ENCODE data around the gene RNF166.

Gene RNF166

GRCh38 chr16:88706229-88706964 lies at the start of gene RNF166, which contains the start of gene CTU2:
Gene RNF166, minus strand, starts transcription at chr16:88706408. Its CDS starts 83 bp downstream, at chr16:88706325.
Gene CTU2, plus strand, starts transcription at chr16:88706503. Its CDS starts 28 bp downstream, at chr16:88706531.
- peak; percentile 96 for DNase-seq

DNA sequence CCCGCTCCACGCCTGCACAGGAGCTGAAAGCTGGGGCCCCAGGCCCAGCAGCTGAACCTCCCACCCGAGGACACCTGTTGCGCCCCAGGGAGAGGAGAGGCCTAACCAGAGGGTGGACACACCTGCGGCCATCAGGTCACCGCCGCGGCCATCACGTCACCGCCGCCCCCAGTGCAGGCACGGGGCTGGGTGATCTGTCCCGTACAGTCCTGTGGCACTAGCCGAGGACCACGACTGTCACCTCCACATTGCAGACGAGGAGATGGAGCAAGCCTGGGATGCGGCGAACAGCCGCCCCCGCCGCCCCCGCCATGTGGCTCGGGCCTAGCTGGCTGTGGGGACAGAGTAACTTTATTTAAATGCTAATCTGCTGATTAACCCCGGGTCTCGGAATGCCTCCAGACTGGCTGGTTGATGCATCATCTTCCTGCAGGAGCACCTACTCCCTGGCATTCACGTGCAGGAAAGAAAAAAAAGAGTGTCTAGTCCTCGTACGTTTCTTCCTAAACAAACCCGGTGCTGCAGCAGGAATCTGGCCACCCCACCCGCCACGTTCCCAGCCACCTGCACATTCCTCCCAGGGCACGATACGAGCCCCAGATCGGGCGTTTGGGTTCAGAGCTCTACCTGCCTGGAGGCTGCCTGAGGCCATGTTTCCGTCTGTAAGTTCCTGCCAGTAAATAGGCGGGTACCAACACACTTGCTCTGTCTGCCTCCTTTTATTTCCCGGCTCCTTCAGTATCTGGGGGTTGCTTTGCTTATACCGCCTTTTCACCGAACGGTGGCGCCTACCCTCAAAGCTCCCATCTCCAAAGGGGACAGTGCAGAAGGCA lies 48.9 kb upstream of the RNF166 start:
- peak; percentile 33 for DNase-seq

DNA sequence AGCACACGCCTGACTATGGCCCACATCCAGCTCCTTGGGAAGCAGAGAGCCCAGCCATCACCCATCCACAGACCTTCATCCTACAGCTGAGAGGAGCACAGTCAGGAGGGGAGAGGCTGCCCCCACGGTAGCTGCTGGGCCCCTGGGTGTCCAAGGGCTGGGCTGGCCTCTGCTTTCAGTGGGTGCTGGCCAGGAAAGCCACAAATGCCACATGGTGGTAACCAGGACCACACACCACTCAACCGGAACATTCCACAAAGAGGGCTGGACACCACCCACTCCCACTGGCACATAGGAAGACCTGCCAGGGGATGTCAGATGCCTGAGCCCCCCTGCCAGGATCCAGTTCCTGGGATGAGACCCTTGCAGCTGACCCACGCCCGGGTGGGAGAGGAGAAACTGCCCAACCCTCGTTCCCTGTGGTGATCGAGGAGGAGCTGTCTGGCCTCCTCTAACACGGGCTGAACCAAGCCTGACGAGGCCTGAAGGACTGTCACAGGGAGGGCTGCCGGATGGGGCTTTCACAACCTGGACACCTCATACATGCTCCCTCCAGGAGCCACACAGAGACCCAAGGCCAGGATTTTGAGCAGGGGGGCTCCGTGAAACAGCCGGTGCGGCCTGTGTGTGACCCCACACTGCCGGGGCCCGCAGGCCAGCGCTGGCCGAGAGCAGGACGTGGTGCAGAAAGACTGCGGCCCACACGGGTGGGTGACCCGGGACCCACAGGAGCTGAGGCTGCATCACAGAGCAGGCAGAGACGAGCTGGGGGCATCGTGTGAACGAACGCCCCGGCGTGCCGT lies 48.1 kb upstream of the RNF166 start:
- DNase-seq: no peak

- no peak for DNase-seq
Observed at GRCh38 chr16:88753602-88754001, 47.4 kb upstream of the RNF166 start.

DNA sequence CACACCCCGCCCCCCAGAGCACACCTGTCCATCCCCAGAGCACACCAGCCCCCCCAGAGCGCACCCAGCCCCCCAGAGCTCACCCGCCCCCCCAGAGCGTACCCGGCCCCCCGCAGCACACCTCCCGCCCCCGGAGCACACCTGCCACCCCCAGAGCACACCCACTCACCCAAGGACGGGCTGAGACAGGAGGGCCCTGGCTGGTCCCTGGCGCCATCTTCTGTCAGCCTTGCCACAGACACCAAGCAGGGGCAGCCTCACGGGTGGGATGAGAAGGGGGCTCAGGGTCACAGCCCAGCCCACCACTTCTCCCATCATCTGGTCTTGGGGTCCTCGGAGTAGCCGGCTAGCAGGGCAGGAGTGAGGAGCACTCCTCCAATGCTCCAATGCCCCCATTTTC lies 47.0 kb upstream of the RNF166 start:
- DNase-seq: no peak

DNA sequence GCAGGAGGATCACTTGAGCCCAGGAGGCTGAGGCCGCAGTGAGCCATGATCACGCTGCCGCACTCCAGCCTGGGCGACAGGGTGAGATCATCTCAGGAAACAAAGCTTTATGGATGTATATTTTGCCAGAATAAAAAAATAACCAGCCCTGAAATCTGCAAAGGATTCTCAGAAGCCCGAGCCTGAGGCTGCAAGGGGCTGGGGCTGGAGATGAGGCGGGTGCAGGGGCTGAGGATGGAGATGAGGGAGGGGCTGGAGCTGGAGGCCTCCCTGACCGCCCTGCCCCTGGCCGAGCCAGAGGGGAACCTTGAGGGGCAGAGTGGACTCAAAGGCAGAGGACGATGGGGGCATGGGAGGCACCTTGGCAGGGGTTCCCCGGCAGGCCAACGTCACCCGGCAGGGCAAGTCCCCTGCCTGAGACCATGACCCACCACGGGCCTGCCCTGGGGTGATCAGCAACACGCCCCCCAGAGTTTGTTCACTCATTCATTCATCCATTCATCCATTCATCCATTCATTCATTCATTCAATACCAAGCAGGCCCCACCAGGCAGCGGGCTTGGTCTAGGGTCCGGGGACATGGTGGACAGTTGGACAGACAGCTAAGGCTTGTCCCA lies 46.3 kb upstream of the RNF166 start:
- no peak for DNase-seq

- DNase-seq: no peak
Observed at GRCh38 chr16:88750854-88751253, 44.6 kb upstream of the RNF166 start.

- DNase-seq: no peak
Observed at GRCh38 chr16:88749358-88749757, 43.1 kb upstream of the RNF166 start.

GRCh38 chr16:88748364-88748763 lies 42.2 kb upstream of the RNF166 start:
- DNase-seq: no peak

DNA sequence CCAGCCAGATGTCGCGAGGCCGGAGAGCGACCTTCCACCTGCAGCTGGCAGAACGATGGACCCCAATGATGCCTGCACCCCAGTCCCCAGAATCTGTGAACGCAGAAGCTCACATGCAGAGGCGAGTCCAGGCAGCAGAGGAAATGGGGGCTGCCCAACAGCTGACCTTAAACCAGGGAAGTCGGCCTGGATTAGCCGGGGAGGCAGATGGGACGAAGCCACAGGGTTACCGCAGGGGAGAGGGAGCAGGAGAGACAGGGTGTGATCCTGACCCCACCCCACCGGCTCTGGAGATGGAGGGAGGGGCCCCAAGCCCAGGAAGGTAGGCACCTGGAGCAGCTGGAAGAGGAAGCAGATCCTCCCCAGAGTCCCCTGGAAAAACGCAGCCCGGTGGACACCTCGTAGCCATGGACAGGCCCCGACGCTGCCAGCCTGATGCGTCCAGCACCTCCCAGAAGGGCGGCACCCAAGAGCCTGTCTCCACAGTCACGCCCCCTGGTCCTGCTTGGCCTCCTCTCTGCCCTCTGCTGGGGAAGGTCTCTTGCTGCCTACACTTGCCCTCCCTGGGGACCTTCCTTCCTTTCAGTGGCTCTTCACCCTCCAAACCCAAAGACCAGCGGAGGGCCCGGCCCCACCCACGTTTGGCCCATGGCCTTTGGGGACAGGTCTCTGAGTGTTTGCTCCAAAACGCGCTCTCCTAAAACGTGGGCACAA lies 41.5 kb upstream of the RNF166 start:
- DNase-seq: peak; percentile 64

DNA sequence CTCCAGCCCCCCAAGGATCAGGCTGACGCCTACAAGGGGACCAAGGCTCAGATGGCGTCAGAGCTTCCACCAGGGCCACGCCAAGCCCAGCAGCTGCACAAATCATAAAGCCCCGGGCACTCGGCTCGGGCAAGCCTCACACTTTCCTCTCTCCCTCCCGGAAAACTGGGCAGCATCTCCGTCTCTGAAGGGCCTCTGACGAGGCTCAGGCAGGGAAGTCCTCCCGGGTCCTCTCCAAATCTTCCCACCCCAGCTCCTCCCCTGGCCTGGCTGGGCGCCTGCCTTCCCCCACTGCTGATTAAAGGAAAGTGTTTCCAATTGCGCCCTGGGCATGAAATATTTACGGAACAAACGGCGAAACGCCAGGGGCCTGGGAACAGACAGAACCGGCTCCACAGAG lies 40.3 kb upstream of the RNF166 start:
- DNase-seq: no peak

- no peak for DNase-seq
Observed at GRCh38 chr16:88744577-88745521, 38.6 kb upstream of the RNF166 start.

DNA sequence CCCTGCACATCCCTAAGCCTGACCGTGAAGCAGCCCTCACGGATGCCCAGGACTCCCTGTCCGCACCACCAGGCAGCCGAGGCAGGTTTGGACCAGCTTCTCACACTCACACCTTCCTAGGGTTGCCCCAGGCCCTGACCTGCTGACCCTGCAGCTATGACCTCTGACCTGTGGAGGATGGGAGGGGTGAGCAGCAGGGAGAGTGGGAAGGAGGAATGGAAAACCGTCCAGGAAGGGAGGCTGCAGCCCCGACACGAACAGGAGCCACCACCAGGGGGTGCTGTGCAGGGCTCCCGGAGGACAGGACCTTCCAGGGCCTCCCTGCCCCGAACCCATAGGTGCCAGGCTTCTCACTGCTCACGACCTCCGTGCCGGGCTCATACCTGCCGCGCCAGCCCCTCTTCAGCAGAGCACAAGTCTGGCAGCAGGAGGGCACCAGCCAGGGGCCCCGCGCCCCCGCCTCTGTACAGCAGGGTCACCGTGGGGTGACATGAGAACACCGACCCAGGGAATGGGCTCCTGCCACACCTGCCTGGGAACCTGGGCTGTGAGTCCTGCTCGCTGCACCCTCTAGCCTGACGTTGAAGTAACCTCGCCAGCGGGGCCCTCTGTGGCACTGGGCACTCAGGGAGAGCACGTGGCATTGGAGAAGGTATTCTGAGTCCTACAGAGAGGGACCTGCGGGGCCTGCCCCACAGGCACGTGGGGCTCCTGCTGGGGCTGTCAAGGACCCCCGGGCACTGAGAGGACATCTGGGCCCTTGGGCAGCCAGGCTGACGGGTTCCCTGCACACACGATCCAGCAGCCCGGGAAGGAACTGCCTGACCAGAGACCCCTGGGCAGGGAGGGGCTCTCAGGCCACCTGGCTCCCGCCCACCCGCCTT lies 37.7 kb upstream of the RNF166 start:
- peak; percentile 74 for DNase-seq

GRCh38 chr16:88742896-88743605 lies 36.8 kb upstream of the RNF166 start:
- no peak for DNase-seq

GRCh38 chr16:88741368-88741767 lies 35.2 kb upstream of the RNF166 start:
- no peak for DNase-seq

DNA sequence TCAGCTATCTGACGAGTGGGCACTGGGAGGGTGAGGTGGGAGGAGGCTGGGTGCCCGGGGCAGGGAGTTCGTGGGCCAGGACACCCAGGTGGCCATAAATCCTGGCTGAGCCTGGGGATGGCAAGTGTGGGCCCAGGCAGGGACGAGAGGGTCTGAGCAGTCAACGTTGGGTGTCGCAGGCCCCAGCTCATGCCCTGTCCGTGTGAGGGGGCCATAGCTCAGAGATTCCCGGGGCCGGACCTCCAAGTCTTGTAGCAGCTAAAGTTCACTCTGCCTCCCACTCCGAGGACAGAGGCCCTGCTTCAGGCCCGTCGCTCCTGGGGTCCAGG lies 34.5 kb upstream of the RNF166 start:
- no peak for DNase-seq

- DNase-seq: no peak
Observed at GRCh38 chr16:88739977-88740726, 33.9 kb upstream of the RNF166 start.

DNA sequence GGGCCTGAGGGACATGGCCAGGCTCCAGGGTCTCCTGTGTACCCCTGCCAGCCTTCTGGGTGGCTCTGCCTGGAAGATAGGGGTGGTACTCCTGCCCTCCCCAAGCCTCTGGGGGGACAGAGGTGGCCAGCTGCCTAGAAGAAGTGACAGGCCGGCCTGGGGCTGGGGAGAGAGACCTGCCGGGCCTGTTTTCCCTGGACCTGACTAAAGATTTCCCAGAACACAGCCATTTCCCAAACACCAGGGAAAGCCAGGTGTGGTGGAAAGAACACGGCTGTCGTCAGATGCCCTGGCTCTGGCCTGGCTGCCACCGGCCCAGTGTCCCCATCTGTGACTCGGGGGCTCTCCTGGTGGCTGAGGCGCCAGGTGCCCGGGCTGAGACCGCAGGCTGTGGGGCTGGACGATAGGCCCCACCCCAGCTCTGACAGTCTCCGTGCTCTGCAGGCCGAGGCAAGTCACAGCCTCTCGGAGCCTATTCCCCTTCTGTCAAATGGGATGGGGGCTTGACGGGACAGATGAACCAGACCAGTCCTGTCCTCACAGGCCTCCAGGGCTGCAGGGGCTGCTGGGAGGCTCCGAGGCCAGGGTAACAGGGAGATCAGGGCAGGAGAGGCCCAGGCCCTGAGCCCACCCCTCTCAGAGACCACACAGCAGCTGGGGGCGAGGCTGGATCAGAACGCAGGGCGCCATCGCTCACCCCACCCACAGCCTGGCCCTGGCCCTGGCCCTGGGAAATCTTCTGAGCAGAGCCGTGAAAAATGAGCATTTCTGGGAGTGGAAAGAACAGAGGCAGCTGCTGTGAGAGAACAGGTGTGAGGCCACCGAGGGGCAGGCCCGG lies 33.1 kb upstream of the RNF166 start:
- no peak for DNase-seq

All from activated CD4-positive, alpha-beta T cell treated with anti-CD3 and anti-CD28 coated beads, Interleukin-2, Interleukin-6, amounts not matched to agents 100 ng/mL and 50 ng/mL, durations not matched to agents 16 hours and 8 hours (primary cell).